Gastroesophageal sphincter (tissue), 3 donors: Measurements from ENCODE around the gene ARFIP2.

Source experiments
- EP300 ChIP-seq: sonication (generic); formaldehyde crosslinking; IDR thresholded peaks from one replicate; pipeline ENCODE4 v1.6.1; 2017; ENCODE audit warnings: antibody characterized with exemption, mild to moderate bottlenecking
- POLR2A ChIP-seq, 2 donors: fragments of 450-650 bp; IDR thresholded peaks; one replicate each; pipeline ENCODE4 v1.6.1; 2017; ENCODE audit warnings: antibody characterized with exemption in 2 of 2, mild to moderate bottlenecking in 2 of 2, moderate library complexity in 1 of 2
- POLR2AphosphoS5 ChIP-seq: sonication (generic); formaldehyde crosslinking; IDR thresholded peaks from one replicate; pipeline ENCODE4 v1.6.1; 2017; ENCODE audit warnings: antibody characterized with exemption
- TF ChIP-seq, protein P1 (sequence below), 4 experiments: fragments of 200-600 bp in 2 of 4; fragments of 450-650 bp in 2 of 4; sonication (generic) in 1 of 4; IDR thresholded peaks; one replicate each; pipeline ENCODE4 v1.5.1; 2017 to 2019; ENCODE audit warnings: antibody characterized with exemption in 4 of 4, mild to moderate bottlenecking in 2 of 4, moderate library complexity in 2 of 4

DNA sequence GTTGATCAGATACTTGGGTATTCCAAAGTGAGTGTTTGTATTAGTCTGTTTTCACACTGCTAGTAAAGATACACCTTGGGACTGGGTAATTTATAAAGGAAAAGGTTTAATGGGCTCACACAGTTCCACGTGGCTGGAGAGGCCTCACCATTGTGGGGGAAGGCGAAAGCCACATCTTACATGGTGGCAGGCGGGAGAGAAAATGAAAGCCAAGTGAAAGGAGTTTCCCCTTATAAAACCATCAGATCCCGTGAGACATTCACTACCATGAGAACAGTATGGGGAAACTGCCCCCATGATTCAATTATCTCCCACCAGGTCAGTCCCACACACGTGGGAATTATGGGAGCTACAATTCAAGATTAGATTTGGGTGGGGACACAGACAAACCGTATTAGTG, 7.2 kb upstream of the ARFIP2 start:
- TF ChIP-seq, protein P1, sequence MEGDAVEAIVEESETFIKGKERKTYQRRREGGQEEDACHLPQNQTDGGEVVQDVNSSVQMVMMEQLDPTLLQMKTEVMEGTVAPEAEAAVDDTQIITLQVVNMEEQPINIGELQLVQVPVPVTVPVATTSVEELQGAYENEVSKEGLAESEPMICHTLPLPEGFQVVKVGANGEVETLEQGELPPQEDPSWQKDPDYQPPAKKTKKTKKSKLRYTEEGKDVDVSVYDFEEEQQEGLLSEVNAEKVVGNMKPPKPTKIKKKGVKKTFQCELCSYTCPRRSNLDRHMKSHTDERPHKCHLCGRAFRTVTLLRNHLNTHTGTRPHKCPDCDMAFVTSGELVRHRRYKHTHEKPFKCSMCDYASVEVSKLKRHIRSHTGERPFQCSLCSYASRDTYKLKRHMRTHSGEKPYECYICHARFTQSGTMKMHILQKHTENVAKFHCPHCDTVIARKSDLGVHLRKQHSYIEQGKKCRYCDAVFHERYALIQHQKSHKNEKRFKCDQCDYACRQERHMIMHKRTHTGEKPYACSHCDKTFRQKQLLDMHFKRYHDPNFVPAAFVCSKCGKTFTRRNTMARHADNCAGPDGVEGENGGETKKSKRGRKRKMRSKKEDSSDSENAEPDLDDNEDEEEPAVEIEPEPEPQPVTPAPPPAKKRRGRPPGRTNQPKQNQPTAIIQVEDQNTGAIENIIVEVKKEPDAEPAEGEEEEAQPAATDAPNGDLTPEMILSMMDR (IDR thresholded peaks at IDR 0.05) = no peak
- TF ChIP-seq POLR2AphosphoS5 (no peak), POLR2A (IDR thresholded peaks at IDR 0.05) (no peak), EP300 (no peak)
